Brain pericyte (primary cell): ENCODE measurements around the gene SYT10.
"Not testable (repeated sequence)": the region's sequence is repeated elsewhere in the genome, so short reads cannot be mapped to it uniquely, and the experiment has no call there.

Experiments
- DNase-seq: peaks from one replicate; pipeline ENCODE4 v3.0.0-alpha.2; 2012; ENCODE audit warnings: low read depth, low spot score

SYT10 gene

GRCh38 chr12:33439587-33440011 is at the start of gene SYT10:
SYT10 (minus strand) TSS chr12:33439819; CDS start chr12:33439522, 297 bp downstream.
- DNase-seq = no peak

- no peak for DNase-seq
These were observed 48.4 kb upstream of the SYT10 start for GRCh38 chr12:33488036-33488435.

GRCh38 chr12:33486058-33486457 is 46.4 kb upstream of the SYT10 start:
- DNase-seq = no peak

- DNase-seq = no peak
These were observed 44.5 kb upstream of the SYT10 start for GRCh38 chr12:33484161-33484560.

GRCh38 chr12:33480366-33480765 is 40.7 kb upstream of the SYT10 start:
- no peak for DNase-seq

GRCh38 chr12:33476058-33476457 is 36.4 kb upstream of the SYT10 start:
- DNase-seq = no peak

GRCh38 chr12:33472299-33472698 is 32.7 kb upstream of the SYT10 start:
- no peak for DNase-seq

- DNase-seq = no peak
These were observed 15.5 kb upstream of the SYT10 start for GRCh38 chr12:33455096-33455495.

- DNase-seq = no peak
These were observed 10.9 kb upstream of the SYT10 start for GRCh38 chr12:33450480-33450879.

- no peak for DNase-seq
These were observed 858 bp upstream of the SYT10 start for GRCh38 chr12:33440477-33440876.

- peak; percentile 1 for DNase-seq
These were observed 600 bp downstream of the SYT10 start for GRCh38 chr12:33438851-33439586.

- DNase-seq = no peak
These were observed 1.4 kb downstream of the SYT10 start for GRCh38 chr12:33438025-33438772.

- no peak for DNase-seq
These were observed 2.0 kb downstream of the SYT10 start for GRCh38 chr12:33437598-33437997.

- DNase-seq = no peak
These were observed 6.6 kb downstream of the SYT10 start for GRCh38 chr12:33432992-33433391.

GRCh38 chr12:33431648-33432047 is 8.0 kb downstream of the SYT10 start:
- DNase-seq = no peak

GRCh38 chr12:33429468-33429867 is 10.2 kb downstream of the SYT10 start:
- DNase-seq = no peak

- DNase-seq = no peak
These were observed 12.5 kb downstream of the SYT10 start for GRCh38 chr12:33427071-33427470.

GRCh38 chr12:33423706-33424105 is 15.9 kb downstream of the SYT10 start:
- DNase-seq = no peak

- DNase-seq = not testable (repeated sequence)
These were observed 27.2 kb downstream of the SYT10 start for GRCh38 chr12:33412410-33412809.

GRCh38 chr12:33383503-33383902 is 56.1 kb downstream of the SYT10 start:
- no peak for DNase-seq

- no peak for DNase-seq
These were observed 63.5 kb downstream of the SYT10 start for GRCh38 chr12:33376153-33376552.

GRCh38 chr12:33370318-33370717 is 69.3 kb downstream of the SYT10 start:
- DNase-seq = no peak

- DNase-seq = no peak
These were observed 82.4 kb downstream of the SYT10 start for GRCh38 chr12:33357181-33357580.
